Measurements from ENCODE around the gene KCNJ13. TPM values are rescaled to one million over a fixed set of nuclear protein-coding genes. Genes with fewer than 3 reads are reported as not detected.

Gene KCNJ13
- total RNA-seq, 1 experiment from 2014 or later: not detected

GRCh38 chr2:232781765-232782164, 5.4 kb upstream of the KCNJ13 start:
- peaks cover 19% of the 10 kb centered on the region for H3K36me3 ChIP-seq
- DNase-seq: no peak
- no peaks in the 10 kb centered on the region for H3K27me3 ChIP-seq
- H3K4me1 ChIP-seq: no peaks in the 10 kb centered on the region
- H3K27ac ChIP-seq: no peak overlapping the region
- no peaks in the 10 kb centered on the region for H3K9me3 ChIP-seq (replicated peaks)
- no peak overlapping the region for H3K4me3 ChIP-seq

- DNase-seq: peak in 1 of 2 experiments; percentile 29
- H3K4me1 ChIP-seq: no peaks in the 10 kb centered on the region
- peaks cover 21% of the 10 kb centered on the region for H3K36me3 ChIP-seq
Observed at GRCh38 chr2:232779934-232780333, 3.6 kb upstream of the KCNJ13 start.

GRCh38 chr2:232779465-232779864, 3.1 kb upstream of the KCNJ13 start:
- no peaks in the 10 kb centered on the region for H3K4me1 ChIP-seq
- H3K27ac ChIP-seq: no peak overlapping the region
- no peaks in the 10 kb centered on the region for H3K9me3 ChIP-seq (replicated peaks)
- peak in 1 of 2 experiments; percentile 11 for DNase-seq
- H3K4me3 ChIP-seq: no peak overlapping the region
- no peaks in the 10 kb centered on the region for H3K27me3 ChIP-seq
- peaks cover 21% of the 10 kb centered on the region for H3K36me3 ChIP-seq

More at GRCh38 chr2:232779934-232780333, 3.6 kb upstream of the KCNJ13 start:
- Histone ChIP-seq H3K9me3 (replicated peaks) (no peaks in the 10 kb centered on the region), H3K4me3 (no peak overlapping the region), H3K27ac (no peak overlapping the region), H3K27me3 (no peaks in the 10 kb centered on the region)

- H3K9me3 ChIP-seq (replicated peaks): no peaks in the 10 kb centered on the region
- no peak for DNase-seq
- H3K27me3 ChIP-seq: no peaks in the 10 kb centered on the region
- H3K27ac ChIP-seq: no peak overlapping the region
- no peaks in the 10 kb centered on the region for H3K4me1 ChIP-seq
- peaks cover 16% of the 10 kb centered on the region for H3K36me3 ChIP-seq
- no peak overlapping the region for H3K4me3 ChIP-seq
Observed at GRCh38 chr2:232777276-232777675, 911 bp upstream of the KCNJ13 start.

- no peak overlapping the region for H3K4me3 ChIP-seq
- H3K36me3 ChIP-seq: peaks cover 37% of the 10 kb centered on the region
- H3K9me3 ChIP-seq (replicated peaks): no peaks in the 10 kb centered on the region
- DNase-seq: no peak
- H3K27ac ChIP-seq: no peak overlapping the region
- H3K4me1 ChIP-seq: no peaks in the 10 kb centered on the region
- no peaks in the 10 kb centered on the region for H3K27me3 ChIP-seq
Observed at GRCh38 chr2:232773815-232774214, 2.5 kb downstream of the KCNJ13 start.

- Histone ChIP-seq H3K4me1 (no peaks in the 10 kb centered on the region), H3K27me3 (no peaks in the 10 kb centered on the region), H3K4me3 (no peak overlapping the region), H3K27ac (no peak overlapping the region), H3K9me3 (replicated peaks) (no peaks in the 10 kb centered on the region), H3K36me3 (peaks cover 48% of the 10 kb centered on the region)
- no peak for DNase-seq
Observed at GRCh38 chr2:232772531-232772930, 3.8 kb downstream of the KCNJ13 start.

GRCh38 chr2:232771870-232772269, 4.5 kb downstream of the KCNJ13 start:
- Histone ChIP-seq H3K9me3 (replicated peaks) (no peaks in the 10 kb centered on the region), H3K27ac (no peak overlapping the region), H3K4me3 (no peak overlapping the region), H3K36me3 (peaks cover 54% of the 10 kb centered on the region), H3K4me1 (no peaks in the 10 kb centered on the region; the same call in 1 of the 2 replicates), H3K27me3 (no peaks in the 10 kb centered on the region)
- no peak for DNase-seq

GRCh38 chr2:232770207-232770606, 6.2 kb downstream of the KCNJ13 start:
- H3K27me3 ChIP-seq: no peaks in the 10 kb centered on the region
- DNase-seq: no peak
- peaks cover 57% of the 10 kb centered on the region for H3K36me3 ChIP-seq
- no peaks in the 10 kb centered on the region for H3K9me3 ChIP-seq (replicated peaks)
- H3K4me1 ChIP-seq: no peaks in the 10 kb centered on the region; the same call in 1 of the 2 replicates
- no peak overlapping the region for H3K4me3 ChIP-seq
- H3K27ac ChIP-seq: no peak overlapping the region

GRCh38 chr2:232767866-232768265, 8.5 kb downstream of the KCNJ13 start:
- no peak for DNase-seq
- H3K27ac ChIP-seq: no peak overlapping the region
- H3K27me3 ChIP-seq: no peaks in the 10 kb centered on the region
- no peaks in the 10 kb centered on the region for H3K9me3 ChIP-seq (replicated peaks)
- peaks cover 71% of the 10 kb centered on the region for H3K36me3 ChIP-seq
- H3K4me3 ChIP-seq: no peak overlapping the region
- no peaks in the 10 kb centered on the region; the same call in 1 of the 2 replicates for H3K4me1 ChIP-seq

GRCh38 chr2:232761301-232761907, 15.0 kb downstream of the KCNJ13 start:
- H3K27ac ChIP-seq: no peak overlapping the region
- no peaks in the 10 kb centered on the region for H3K4me1 ChIP-seq
- no peaks in the 10 kb centered on the region for H3K9me3 ChIP-seq (replicated peaks)
- 0 out of 2 replicates have a peak, but pooled peaks cover 3% of the 10 kb centered on the region for H3K27me3 ChIP-seq
- peak; percentile 21 to 59 for DNase-seq
- H3K36me3 ChIP-seq: peaks cover 61% of the 10 kb centered on the region
- no peak overlapping the region for H3K4me3 ChIP-seq

- Histone ChIP-seq H3K36me3 (peaks cover 46% of the 10 kb centered on the region), H3K27me3 (0 out of 2 replicates have a peak, but pooled peaks cover 3% of the 10 kb centered on the region), H3K9me3 (replicated peaks) (no peaks in the 10 kb centered on the region), H3K27ac (no peak overlapping the region), H3K4me3 (no peak overlapping the region), H3K4me1 (no peaks in the 10 kb centered on the region)
- no peak for DNase-seq
Observed at GRCh38 chr2:232757905-232758304, 18.5 kb downstream of the KCNJ13 start.

GRCh38 chr2:232750135-232750671, 26.2 kb downstream of the KCNJ13 start:
- Histone ChIP-seq H3K27ac (no peak overlapping the region), H3K27me3 (no peaks in the 10 kb centered on the region), H3K9me3 (replicated peaks) (no peaks in the 10 kb centered on the region), H3K4me3 (no peak overlapping the region), H3K4me1 (no peaks in the 10 kb centered on the region), H3K36me3 (peaks cover 55% of the 10 kb centered on the region)
- no peak for DNase-seq

- Histone ChIP-seq H3K36me3 (peaks cover 55% of the 10 kb centered on the region), H3K27ac (no peak overlapping the region), H3K4me1 (no peaks in the 10 kb centered on the region), H3K27me3 (no peaks in the 10 kb centered on the region), H3K4me3 (no peak overlapping the region), H3K9me3 (replicated peaks) (no peaks in the 10 kb centered on the region)
- DNase-seq: no peak
Observed at GRCh38 chr2:232749331-232749730, 27.0 kb downstream of the KCNJ13 start.

- Histone ChIP-seq H3K27ac (no peak overlapping the region), H3K27me3 (no peaks in the 10 kb centered on the region), H3K9me3 (replicated peaks) (no peaks in the 10 kb centered on the region), H3K4me3 (no peak overlapping the region), H3K36me3 (peaks cover 50% of the 10 kb centered on the region), H3K4me1 (no peaks in the 10 kb centered on the region)
- no peak for DNase-seq
Observed at GRCh38 chr2:232748038-232748437, 28.3 kb downstream of the KCNJ13 start.

- no peak overlapping the region for H3K4me3 ChIP-seq
- H3K27ac ChIP-seq: no peak overlapping the region
- DNase-seq: no peak
- H3K9me3 ChIP-seq (replicated peaks): no peaks in the 10 kb centered on the region
- H3K36me3 ChIP-seq: peaks cover 30% of the 10 kb centered on the region
- H3K4me1 ChIP-seq: no peaks in the 10 kb centered on the region
- no peaks in the 10 kb centered on the region for H3K27me3 ChIP-seq
Observed at GRCh38 chr2:232744963-232745362, 31.4 kb downstream of the KCNJ13 start.

GRCh38 chr2:232741972-232742371, 34.4 kb downstream of the KCNJ13 start:
- H3K4me3 ChIP-seq: no peak overlapping the region
- no peak overlapping the region for H3K27ac ChIP-seq
- no peak for DNase-seq
- no peaks in the 10 kb centered on the region for H3K4me1 ChIP-seq
- no peaks in the 10 kb centered on the region for H3K9me3 ChIP-seq (replicated peaks)
- no peaks in the 10 kb centered on the region for H3K27me3 ChIP-seq
- peaks cover 22% of the 10 kb centered on the region for H3K36me3 ChIP-seq
